ENCODE results near the gene DNAJC17.

The DNAJC17 gene

DNA sequence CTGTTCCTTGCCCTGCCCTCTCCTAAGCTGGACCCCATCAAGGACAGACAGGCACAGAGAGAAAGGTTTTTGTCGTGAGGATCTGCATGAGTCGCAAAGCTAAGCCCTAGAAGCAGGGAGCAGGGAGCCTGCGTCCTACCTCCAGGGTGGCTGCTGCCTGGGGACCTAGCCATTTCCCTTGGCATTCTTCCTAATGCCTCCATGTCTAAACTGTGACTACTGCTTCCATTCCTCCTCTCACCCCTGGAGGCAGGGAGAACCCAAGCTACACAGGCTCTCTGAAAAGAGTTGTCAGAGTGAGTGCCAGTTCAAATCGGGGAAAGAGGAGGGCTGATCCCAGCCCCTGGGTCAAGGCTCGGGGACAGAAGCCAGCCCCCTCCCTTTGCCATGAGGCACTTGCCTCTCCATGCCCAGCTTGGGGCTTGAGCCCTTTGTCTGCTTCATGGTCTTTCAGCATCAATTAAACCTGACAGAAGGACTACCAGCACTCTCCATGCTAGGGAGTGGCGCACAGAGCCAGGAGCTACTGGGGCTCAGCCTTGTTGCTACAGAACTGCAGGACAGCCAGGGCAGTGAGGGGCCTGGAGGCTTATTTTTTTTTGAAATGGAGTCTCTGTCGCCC, 41.0 kb downstream of the DNAJC17 start:
- no peak for DNase-seq

DNA sequence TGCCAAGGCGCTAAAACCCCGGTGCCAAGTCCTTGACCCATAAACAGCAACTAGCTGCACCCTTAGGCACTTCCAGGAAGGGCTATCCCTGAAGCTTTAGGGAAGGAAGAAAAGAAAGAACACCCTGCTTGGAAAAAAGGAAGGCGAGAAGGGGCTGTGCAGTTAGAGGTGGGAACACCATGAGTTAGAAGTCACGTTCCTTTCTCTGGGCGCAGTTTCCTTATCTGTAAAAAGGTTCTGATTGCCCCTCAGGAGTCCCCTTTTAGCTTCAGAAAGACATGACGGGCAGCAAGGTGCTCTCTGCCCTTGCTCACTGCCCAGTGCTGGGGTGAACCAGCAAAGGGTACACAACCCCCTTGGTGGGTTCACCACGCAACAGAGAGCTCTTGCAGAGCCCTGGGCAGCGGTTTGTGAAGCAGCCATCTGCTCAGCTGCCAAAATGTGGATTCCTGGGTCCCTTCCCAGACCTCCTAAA, 42.6 kb downstream of the DNAJC17 start:
- no peak for DNase-seq

DNA sequence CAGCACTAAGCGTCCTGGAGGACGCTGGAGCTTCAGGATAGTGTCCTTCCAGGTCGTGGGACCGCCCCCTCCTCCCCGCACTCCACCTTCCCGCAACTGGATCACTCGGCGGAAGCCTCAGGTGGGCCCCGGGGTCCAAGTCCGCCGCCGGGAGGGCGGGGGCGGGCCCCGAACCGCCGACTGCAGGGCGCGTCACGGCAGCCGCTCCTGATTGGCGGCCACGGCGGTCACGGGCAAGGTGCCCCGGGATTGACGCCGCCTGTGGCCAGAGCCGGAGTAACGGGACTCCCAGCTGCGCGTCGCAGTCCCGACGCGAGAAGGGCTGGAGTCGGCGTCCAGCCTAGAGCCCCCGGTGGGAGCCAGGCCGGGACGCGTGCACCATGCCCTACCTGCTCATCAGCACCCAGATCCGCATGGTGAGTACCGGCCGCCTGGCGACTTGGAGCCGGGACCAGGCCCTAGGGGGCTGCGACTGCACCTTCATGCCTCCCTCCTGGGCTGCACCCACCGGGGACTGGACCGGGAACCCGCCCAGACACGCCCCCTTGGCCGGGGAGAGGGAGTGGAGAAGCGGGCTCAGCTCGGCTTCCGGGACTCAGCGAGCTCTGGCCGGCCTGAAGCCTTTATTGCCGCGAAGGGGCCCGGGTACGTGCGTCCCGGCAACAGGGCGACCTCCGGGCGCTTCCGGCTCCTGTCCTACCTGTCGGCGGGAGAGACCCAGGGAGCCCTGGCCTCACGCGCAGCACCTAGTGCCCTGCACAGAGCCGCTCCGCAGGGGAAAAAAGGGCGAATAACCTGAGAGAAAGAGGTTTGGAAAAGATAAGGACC, 43.3 kb downstream of the DNAJC17 start, which contains the start of gene GCHFR:
GCHFR (plus strand) TSS at position 268 of the 828 bp plus-strand sequence; CDS start at position 381, 113 bp downstream.
- peak; percentile 78 for DNase-seq

DNA sequence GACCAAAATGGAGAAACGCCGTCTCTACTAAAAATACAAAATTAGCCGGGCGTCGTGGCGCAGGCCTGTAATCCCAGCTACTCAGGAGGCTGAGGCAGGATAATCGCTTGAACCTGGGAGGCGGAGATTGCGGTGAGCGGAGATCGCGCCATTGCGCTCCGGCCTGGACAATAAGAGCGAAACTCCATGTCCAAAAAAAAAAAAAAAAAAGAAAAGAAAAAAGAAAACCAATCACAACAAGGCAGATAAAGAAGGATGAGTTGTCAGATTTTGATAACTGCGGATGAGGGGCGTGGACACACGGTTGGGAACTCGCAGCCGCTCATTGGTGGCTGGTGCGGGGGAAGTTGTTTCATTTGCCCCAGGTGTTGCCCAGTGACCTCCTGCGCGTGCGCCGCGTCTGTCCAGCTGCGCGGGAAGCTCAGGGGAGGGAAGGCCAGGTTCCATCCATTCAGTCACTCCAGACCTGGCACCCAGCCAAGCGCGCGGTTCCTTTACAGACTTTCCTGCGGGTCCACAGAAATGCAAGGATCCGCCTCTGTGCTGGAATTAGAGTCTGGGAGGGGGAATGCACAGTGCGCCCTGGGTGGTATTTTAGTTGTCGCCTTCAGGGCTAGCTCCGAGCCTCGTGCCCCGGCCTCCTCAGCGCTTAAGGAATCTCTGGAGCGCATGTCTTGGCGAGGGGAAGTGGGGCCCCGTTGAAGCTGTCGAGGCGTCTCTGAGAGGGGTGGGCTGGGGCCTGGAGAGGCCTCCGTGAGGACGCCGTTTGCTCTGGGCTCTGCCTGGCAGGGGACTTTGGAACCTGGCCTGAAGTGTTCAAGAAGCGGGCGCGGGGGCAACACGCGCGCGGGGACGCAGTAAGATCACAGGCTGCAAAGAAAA, 44.1 kb downstream of the DNAJC17 start:
- DNase-seq, result peak; percentile 45

DNA sequence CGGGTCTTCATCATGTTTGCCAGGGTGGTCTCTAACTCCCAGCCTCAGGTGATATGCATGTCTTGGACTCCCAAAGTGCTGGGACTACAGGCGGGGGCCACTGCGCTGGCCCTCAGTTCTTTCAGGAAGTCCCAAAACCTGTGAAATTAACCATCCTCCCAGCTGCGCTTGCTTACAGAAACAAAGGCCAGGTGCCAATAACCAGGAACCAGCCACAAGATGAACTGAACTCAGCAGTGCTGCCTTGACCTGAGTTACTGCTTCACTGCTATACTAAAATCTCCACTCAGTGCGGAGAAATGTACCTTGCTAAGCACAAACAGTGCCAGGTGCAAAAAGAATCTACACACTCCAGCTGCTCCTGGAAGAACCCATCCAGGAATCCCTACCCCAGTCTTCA, 47.3 kb downstream of the DNAJC17 start:
- DNase-seq, result no peak

DNA sequence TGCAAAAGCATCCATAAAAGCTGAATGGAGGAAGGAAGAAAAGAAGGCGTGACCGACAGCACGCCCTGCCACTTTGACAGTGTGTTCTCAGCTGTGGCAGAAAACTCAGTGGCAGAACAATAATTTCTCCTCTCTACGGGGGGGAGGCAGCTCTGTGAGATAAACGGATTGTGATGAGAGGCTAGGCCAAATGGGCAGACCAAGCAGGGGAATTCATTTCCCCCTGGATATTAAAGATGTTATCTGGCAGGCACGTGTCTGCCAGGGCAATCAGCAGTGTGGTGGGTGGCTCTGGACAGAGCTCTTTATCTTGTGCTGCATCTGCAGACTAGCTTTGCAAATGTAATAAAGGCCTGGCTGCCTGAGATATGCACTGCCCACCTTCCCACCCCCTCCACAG, 50.3 kb downstream of the DNAJC17 start:
- DNase-seq, result no peak

DNA sequence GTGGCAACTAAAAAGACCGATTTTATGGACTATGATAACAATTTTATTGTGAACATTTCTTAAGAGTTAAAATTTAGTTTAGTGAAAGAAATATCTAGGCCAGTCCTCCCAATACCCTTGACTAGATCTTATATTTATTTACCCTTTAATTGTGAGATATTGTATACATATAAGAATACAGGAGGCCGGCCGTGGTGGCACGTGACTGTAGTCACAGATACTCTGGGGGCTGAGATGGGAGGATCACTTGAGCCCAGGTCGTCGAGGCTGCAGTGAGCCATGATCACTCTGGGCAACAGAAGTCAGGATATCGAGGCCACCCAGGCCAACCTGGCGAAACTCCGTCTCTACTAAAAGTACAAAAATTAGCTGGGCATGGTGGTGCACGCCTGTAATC, 51.5 kb downstream of the DNAJC17 start:
- DNase-seq, result no peak

DNA sequence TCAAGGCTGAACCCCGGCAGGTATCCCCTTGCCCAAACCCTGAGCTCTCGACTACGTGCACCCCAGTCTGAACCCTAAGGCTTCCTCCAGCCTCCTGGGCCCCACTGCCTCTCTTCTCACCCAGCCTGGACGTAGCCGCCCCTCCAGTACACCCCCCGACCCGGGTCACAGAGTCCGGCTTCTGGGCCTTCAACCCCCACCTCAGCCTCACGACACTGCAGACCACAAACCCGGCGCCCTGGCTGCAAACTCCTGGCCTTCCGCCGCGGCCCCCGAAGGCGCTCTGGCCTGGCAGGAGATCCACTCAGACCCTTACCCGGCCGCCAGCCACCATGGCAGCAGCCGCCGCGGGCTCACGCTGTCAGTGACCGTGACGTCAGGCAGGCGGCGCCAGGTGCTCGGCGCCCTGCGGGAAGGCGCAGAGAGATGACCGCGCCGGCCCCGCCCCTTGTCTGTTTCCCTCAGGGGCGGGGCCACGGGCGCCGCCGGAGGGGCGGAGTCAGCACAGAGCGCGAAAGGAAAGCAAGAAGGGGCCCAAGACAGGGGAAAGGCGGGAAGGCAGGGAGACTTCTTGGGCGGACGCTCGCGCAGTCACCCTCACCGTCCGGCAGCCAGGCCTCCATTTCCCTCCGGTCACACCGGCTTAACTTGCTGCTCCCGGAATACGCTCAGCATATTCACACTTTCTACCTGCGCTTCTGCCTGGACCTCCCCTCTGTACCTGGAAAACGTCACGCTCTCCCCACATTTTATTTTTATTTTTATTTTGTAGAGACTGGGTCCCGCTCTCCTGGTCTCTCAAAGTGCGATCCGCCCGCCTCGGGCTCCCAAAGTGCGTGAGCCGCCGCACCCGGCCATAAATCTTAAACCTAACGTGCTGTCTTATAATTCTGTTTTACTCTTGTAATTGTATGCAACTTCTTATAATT, 52.1 kb downstream of the DNAJC17 start, which contains the start of gene RMDN3:
RMDN3 (minus strand) TSS at position 372 of the 929 bp plus-strand sequence. CDS start 471 bp downstream, outside the sequence.
- peak; percentile 97 for DNase-seq

DNA sequence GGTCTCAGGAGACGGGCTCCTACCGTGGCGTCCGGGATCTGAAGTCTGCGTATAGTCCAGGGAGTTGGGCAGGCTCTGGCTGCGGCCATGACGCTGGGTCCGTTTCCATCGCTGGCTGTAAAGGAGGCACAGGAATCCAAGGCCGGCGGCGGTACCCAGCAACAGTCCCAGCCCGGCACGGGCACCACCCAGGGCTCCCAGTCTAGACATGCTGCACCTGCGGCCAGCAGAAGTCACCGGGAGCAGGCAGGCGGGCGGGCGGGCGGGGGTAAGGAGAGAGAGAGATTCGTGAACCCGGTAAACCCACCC, 52.7 kb downstream of the DNAJC17 start:
- DNase-seq, result peak; percentile 28

DNA sequence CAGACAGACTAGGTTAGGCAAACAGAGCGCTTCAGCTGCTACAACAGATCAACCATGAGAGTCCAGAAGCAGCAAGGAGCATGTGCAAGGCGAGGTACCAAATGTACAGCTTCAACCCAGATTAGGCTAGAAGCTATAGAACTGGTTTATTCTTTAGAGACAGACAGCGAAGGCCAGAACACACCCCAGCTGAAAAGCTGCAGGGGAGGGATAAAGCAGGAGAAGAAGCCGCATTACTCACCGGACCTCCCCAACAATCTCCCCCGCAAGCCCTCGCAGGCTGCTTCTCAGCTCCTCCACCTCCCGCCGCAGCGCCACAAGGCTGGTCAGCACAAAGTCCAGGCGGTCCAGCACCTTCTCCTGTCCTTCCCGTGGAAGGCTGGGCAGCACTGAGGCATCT, 55.5 kb downstream of the DNAJC17 start:
- no peak for DNase-seq

DNA sequence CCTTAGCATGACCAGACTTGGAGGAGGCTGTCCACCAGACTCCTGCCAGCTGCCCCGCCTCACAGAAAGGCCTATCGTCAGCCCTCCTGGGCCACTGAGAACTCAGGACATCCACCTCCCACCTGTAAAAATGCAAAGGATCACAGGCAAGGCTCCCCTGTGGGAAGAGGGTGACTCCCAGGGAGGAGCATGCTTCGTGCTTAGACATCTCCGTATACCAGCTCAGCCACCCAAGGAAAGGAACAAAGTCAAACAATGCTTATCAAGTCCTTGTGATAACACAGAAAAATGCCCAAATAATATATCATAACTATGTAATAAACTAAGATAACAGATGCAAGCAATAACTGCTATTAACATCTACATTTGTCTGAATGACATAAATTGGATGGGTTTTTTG, 56.4 kb downstream of the DNAJC17 start:
- no peak for DNase-seq

DNA sequence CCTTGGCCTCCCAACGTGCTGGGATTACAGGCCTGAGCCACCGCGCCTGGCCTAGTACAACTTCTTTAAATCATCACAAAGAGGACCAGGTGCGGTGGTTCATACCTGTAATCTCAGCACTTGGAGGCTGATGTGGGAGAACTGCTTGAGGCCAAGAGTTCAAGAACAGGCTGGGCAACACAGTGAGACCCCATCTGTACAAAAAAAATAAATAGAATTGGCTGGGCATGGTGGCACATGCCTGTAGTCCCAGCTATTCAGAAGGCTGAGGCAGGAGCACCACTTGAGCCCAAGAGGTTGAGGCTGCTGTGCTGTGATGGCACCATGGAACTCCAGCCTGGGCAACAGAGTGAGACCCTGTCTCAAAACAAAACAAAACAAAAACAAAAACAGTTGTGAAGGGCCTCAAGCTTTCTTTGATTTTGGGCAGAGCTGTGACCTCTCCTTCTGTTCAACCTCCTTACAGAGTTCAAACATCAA, 58.1 kb downstream of the DNAJC17 start:
- DNase-seq, result no peak

DNA sequence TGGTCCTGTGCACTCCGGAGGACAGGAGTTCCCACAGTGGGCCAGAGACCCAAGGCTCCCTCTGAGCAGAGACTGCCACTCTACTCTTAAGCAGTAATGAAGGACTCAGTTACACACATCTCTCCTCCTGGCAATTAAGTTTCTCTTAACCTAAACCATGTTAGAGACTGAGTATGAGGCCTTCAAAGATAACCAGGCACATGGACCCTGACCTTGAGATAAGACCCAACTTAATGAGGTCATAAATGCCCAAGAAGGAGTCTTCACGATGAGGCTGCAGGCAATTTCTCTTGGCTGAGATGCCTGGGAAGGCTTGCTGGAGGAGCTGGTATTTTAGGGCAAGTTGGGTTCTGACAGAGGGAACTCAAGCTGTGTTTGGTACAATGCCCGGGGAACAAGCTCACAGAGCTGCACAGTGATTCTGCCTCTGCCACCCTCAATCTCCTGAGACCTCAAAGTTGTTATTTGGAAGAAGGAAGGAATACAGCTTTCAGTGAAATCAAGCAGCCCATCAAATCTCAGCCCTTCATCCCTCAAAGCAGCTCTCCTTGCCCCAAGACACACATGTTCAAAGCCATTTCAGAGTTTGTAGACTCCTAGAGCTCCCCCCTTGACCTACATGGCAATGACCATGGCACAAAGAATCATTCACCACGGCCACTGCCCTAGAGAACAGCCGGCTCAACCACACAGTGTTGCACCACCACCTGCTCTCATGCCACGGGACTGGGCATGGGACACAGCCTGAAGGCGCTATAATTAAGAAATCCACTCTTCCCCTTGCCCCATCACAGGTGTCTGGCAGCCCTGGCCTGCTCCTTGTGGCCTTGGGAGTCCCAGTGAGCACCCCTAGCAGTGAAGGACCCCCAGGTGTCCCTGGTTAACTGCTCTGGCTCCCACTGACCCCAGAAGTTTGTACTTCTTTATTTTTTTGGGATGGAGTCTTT, 59.3 kb downstream of the DNAJC17 start:
- no peak for DNase-seq

DNA sequence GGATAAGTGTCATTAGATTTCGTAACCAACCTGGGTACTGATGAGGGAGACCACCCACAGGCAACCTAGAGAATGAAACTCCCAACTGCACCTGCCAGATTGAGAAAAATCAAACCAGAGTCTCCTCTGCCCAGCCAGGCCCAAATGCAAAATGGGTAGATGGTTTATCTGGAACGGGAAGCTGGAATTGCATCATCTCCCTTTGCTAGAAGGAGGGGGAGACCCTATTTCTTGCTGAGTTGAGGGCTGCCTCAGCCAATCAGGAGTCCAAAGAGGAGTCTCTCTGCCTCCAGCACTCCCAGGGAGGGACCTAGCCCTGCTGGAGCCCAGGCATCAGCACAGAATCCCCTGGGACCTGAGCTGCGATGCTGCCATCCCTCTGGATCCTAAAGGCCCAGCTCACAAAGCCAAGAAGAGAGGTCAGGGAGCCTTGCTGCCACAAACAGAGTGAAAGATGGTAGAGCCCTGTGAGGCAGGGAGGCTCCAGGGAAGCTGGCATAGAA, 60.3 kb downstream of the DNAJC17 start:
- DNase-seq, result no peak

DNA sequence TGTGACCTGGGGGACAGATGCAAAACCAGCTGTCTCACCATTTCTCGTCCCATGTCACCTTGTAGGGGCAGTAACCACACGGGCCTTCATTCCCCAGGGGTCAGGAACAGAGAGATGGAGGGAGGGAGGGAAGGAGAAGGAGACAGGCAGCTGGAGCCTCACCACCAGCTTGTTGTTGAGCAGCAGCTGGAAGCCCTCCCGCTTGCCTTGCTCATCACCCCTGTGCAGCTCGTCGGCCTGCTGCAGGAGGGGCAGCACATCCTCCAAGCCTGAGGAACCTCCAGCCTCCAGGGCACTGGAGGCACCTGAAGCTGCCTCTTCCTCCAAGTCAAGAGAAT, 62.5 kb downstream of the DNAJC17 start:
- no peak for DNase-seq

DNA sequence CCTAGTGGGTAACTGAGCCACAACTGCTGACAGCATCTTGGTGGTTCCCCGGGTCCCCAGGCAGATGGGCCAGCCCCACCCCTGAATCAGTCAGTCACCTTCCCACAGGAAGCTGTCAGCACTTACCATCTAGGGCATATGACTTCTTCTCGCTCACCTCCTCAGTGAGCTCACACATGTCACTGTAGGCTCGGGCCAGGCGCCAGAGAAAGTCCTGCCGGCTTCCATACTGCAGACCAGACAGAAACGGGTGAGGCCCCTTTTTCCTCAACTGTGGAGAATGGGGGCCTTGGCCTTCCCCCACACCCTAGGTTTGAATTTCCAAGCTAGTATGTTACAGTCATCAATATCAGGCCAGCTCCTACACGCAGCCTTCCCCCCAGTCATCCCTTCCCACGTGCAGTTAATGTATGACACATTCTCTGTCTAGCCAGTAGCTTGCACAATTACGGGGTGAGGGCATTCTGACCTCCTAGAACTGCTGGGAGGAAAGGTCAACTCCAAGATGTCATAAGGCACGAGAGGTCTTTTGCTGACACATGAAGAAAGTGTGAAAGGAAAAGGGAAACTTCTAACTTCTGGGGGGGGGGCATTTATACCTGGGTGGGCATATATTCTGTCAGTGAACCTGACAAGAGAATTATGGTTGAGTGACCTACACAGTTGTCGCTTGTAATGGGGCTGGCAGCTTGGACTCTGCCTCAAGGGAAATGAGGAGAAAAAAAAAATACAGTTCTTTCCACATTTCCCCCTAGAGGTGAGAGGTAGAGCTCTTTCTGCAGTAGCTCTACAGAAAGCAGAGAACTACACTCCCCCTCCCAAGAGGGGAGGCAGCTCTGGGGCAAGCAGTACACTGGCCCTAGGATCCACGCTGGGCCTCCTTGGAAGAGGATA, 63.1 kb downstream of the DNAJC17 start:
- DNase-seq, result peak; percentile 87

DNA sequence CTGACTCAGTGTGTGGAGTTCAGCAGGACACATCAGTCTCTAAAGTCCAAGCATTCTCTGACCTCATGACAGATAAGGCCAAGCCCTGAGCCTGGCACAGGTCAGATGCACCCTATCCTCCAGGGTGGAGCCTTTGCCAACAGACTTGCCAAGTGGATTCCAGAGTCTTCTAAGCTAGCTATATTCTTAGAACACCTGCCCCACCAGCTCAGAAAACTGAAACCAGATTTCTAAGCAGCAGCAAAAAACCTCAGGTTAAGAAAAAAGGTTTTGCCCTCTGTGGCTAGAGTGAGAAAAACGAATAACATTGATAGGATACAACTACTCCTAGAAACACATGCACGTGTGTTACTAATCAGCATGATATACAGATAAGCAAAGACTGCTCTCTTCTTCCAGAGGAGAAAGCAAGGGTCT, 63.8 kb downstream of the DNAJC17 start:
- no peak for DNase-seq

DNA sequence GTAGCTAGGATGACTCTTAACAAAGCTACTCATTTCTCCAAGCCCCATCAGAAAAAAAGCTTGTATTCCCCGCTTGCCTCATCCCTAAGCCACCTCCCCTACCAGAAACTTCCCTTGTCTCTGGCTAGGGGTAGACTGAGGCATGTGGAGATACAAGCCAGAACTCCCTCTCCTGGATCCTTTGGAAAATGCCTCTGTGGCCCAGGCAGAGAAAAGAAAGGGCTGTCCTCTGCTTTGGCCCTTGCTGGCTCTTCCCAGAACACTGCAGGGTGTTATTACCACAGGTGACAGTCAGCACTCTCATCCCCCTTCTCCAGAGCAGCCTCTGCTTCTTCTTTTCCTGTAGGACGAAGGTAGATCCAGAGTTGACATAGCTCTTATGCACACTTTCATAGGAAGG, 67.4 kb downstream of the DNAJC17 start:
- no peak for DNase-seq

DNA sequence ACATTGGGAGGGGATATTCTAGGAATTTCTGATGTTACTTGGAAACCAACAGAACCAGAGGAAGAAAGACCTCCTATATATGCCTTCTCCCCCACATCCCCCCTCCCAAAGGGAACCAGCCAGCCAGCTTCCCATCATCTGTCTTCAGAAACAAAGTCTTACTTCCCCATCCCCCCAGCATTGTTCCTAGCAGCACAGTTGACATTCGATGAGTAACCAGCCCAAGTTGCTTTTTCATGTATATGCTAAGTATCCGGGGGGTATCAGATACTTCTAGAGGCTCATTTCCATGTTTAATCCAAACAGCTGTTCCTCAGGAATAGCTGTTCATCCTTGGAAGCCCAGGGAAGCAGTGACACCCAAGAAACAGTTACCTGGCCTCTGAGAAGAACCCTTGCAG, 68.2 kb downstream of the DNAJC17 start:
- no peak for DNase-seq

DNA sequence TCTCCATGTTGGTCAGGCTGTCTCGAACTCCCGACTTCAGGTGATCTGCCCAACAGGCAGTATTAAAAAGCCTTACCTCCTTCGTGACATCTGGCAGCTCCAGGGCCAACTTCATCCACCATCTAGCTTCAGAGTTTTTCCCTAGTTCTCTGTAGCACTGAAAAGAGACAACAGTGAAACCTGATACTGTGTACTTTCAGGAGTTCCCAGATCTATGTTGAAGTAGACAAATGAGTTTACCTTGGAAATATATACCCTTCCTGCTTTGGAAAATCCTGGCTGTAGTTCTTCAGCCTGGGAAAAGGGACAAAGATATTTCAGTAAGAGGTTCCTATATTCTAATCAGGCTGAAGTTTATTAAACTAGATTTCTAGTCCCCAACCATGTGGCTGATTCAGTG, 70.2 kb downstream of the DNAJC17 start:
- no peak for DNase-seq

Data from activated CD4-positive, alpha-beta T cell treated with anti-CD3 and anti-CD28 coated beads, Interleukin-10, Interleukin-2, amounts not matched to agents 100 ng/mL and 50 ng/mL, durations not matched to agents 16 hours and 8 hours (primary cell).